IMR-90 (cell line): ENCODE results near the gene BCL11A. TPM values are rescaled to one million over a fixed set of nuclear protein-coding genes. Genes with fewer than 3 reads are reported as not detected.

Source experiments
- ATAC-seq: fragments of 200-7000 bp; cut with Tn5 transposase; 2 replicates; pipeline ENCODE4 v1.9.1; 2020; ENCODE audit warnings: low read depth, mild to moderate bottlenecking, moderate library complexity
- BruUV-seq: library from RNA; stranded (reverse); fragments of 400-500 nt; replicated peaks from 2 replicates; lab custom pipeline; 2021; lab: Mats Ljungman, UMichigan
- CTCF ChIA-PET: fragments of 300-600 bp; formaldehyde crosslinking; extraction: SDS; loops from one replicate; lab custom pipeline; 2021; ENCODE audit warnings: antibody characterized with exemption; lab: Yijun Ruan, JAX
- POLR2A ChIA-PET: fragments of 300-600 bp; sonication (Branson Sonifier 250); formaldehyde crosslinking; loops from one replicate; lab custom pipeline; 2022; ENCODE audit warnings: antibody characterized with exemption; ENCODE audit not compliant: unreplicated experiment; lab: Charles Lee
- DNase-seq: peaks from one replicate; pipeline ENCODE4 v3.0.0; 2013
- H2AFZ ChIP-seq: replicated peaks from 2 replicates; pipeline ENCODE3; 2013; ENCODE audit warnings: low read length, mild to moderate bottlenecking; ENCODE audit not compliant: poor library complexity
- H2AK5ac ChIP-seq: 2 replicates; pipeline ENCODE4 v1.6.1; 2013; ENCODE audit warnings: low read depth, low read length, inconsistent platforms
- H2AK9ac ChIP-seq: replicated peaks from 2 replicates; pipeline ENCODE3; 2013; ENCODE audit warnings: mild to moderate bottlenecking, low read depth, low read length, moderate library complexity; ENCODE audit not compliant: poor library complexity
- H2BK120ac ChIP-seq: 2 replicates; pipeline ENCODE4 v1.6.1; 2013; ENCODE audit warnings: low read depth, low read length, inconsistent platforms
- H2BK15ac ChIP-seq: 3 replicates; pipeline ENCODE4 v1.6.1; 2013; ENCODE audit warnings: low read depth, low read length, inconsistent platforms
- H2BK20ac ChIP-seq: 2 replicates; pipeline ENCODE4 v1.6.1; 2013; ENCODE audit warnings: low read depth, mild to moderate bottlenecking, inconsistent platforms, low read length, moderate library complexity
- H2BK5ac ChIP-seq: 2 replicates; pipeline ENCODE4 v1.6.1; 2013; ENCODE audit warnings: mild to moderate bottlenecking, low read depth, low read length, inconsistent platforms; ENCODE audit not compliant: poor library complexity, severe bottlenecking
- H3K14ac ChIP-seq: replicated peaks from 2 replicates; pipeline ENCODE4 v1.6.1; 2013; ENCODE audit warnings: low read depth, low read length, inconsistent platforms
- H3K18ac ChIP-seq: 2 replicates; pipeline ENCODE4 v1.6.1; 2013; ENCODE audit warnings: low read depth, low read length, control low read depth
- H3K23ac ChIP-seq: 2 replicates; pipeline ENCODE4 v1.6.1; 2013; ENCODE audit warnings: low read depth, low read length, inconsistent platforms
- H3K27ac ChIP-seq: 2 replicates; pipeline ENCODE4 v1.5.1; 2013; ENCODE audit warnings: mild to moderate bottlenecking, control low read depth, low read length; ENCODE audit not compliant: insufficient read depth
- H3K27me3 ChIP-seq: 2 replicates; pipeline ENCODE4 v1.6.1; 2013; ENCODE audit warnings: low read length; ENCODE audit not compliant: control insufficient read depth, insufficient read depth
- H3K36me3 ChIP-seq: 2 replicates; pipeline ENCODE4 v1.6.1; 2013; ENCODE audit warnings: low read length, mixed read lengths; ENCODE audit not compliant: control insufficient read depth, insufficient read depth
- H3K4ac ChIP-seq: 2 replicates; pipeline ENCODE4 v1.6.1; 2013; ENCODE audit warnings: low read depth, low read length, inconsistent platforms
- H3K4me1 ChIP-seq: 2 replicates; pipeline ENCODE4 v1.6.1; 2013; ENCODE audit warnings: low read length, mixed read lengths; ENCODE audit not compliant: control insufficient read depth, insufficient read depth
- H3K4me2 ChIP-seq: 2 replicates; pipeline ENCODE4 v1.6.1; 2013; ENCODE audit warnings: low read depth, mild to moderate bottlenecking, control low read depth, low read length, moderate library complexity
- H3K4me3 ChIP-seq: 2 replicates; pipeline ENCODE4 v1.5.1; 2013; ENCODE audit warnings: low read depth, mild to moderate bottlenecking, control low read depth, low read length, moderate library complexity; ENCODE audit not compliant: insufficient read depth
- H3K56ac ChIP-seq: 2 replicates; pipeline ENCODE4 v1.6.1; 2013; ENCODE audit warnings: low read length, inconsistent platforms; ENCODE audit not compliant: insufficient read depth; ENCODE audit errors: extremely low read depth
- H3K79me1 ChIP-seq, 2 experiments: 2 replicates each; pipeline ENCODE4 v1.6.1; 2013; ENCODE audit warnings: low read length in 2 of 2, inconsistent platforms in 1 of 2, low read depth in 1 of 2
- H3K9ac ChIP-seq: 2 replicates; pipeline ENCODE4 v1.6.1; 2013; ENCODE audit warnings: low read depth, low read length, control low read depth
- H3K9me1 ChIP-seq: 2 replicates; pipeline ENCODE4 v1.6.1; 2013; ENCODE audit warnings: low read length, inconsistent platforms; ENCODE audit not compliant: insufficient read depth
- H3K9me3 ChIP-seq: 2 replicates; pipeline ENCODE4 v1.6.1; 2013; ENCODE audit warnings: low read length; ENCODE audit not compliant: control insufficient read depth, insufficient read depth
- H4K20me1 ChIP-seq: 2 replicates; pipeline ENCODE4 v1.6.1; 2013; ENCODE audit warnings: low read length, inconsistent platforms; ENCODE audit not compliant: insufficient read depth
- H4K5ac ChIP-seq: 2 replicates; pipeline ENCODE4 v1.6.1; 2013; ENCODE audit warnings: mild to moderate bottlenecking, low read depth, low read length, control low read depth
- H4K8ac ChIP-seq, 2 experiments: 2 replicates each; pipeline ENCODE4 v1.6.1; 2013; ENCODE audit warnings: low read depth in 2 of 2, low read length in 2 of 2, control low read depth in 1 of 2, inconsistent platforms in 1 of 2
- H4K91ac ChIP-seq: 2 replicates; pipeline ENCODE4 v1.6.1; 2013; ENCODE audit warnings: low read depth, low read length, inconsistent platforms; ENCODE audit not compliant: insufficient read depth
- MAFK ChIP-seq: IDR thresholded peaks from 2 replicates; pipeline ENCODE4 v1.6.1; 2012; ENCODE audit warnings: low read depth, low read length, improper control_type of control experiment
- MAZ ChIP-seq: IDR thresholded peaks from 2 replicates; pipeline ENCODE4 v1.6.1; 2012; ENCODE audit warnings: low read depth, mild to moderate bottlenecking, low read length, improper control_type of control experiment, moderate library complexity, borderline replicate concordance
- RFX5 ChIP-seq: IDR thresholded peaks from 2 replicates; pipeline ENCODE4 v1.8.0; 2012; ENCODE audit warnings: low read depth, mild to moderate bottlenecking, low read length, moderate library complexity
- SMC3 ChIP-seq: fragments of 150-350 bp; IDR thresholded peaks from 2 replicates; pipeline ENCODE4 v1.6.1; 2016; ENCODE audit warnings: low read depth, mild to moderate bottlenecking, antibody characterized with exemption, low read length, moderate library complexity
- WGBS, 2 experiments: methylation state at CpG; one replicate each; pipeline versions ENCODE4 v1.1.5 to v1.1.7; 2013; ENCODE audit warnings: missing lambda C conversion rate in 2 of 2; ENCODE audit not compliant: insufficient read length in 1 of 2; ENCODE audit errors: extremely low coverage in 2 of 2; 5-methylcytosine and 5-hydroxymethylcytosine counted together
- dilution Hi-C: fragments of 300-500 bp; cut with HindIII; formaldehyde crosslinking; loops from one replicate; pipeline ENCODE4 v1.14.3; 2018; ENCODE audit warnings: low sequenced_read_pairs; ENCODE audit not compliant: unreplicated experiment
- in situ Hi-C: fragments of 300-500 bp; cut with MboI; formaldehyde crosslinking; loops from 3 replicates; pipeline ENCODE4 v1.14.3; 2019; ENCODE audit warnings: low sequenced_read_pairs, inconsistent platforms, mixed read lengths
- intact Hi-C: fragments of 100-400 bp; cut with micrococcal nuclease; formaldehyde crosslinking; loops from 2 replicates; pipeline ENCODE4 v1.10.0; 2022
- polyA plus RNA-seq, 3 experiments: library from polyadenylated mRNA; depleted of rRNA; stranded (reverse); fragments of >200 nt; gene quantifications; 2 replicates each; pipeline ENCODE4 v1.2.3, GENCODE V29; 2012; ENCODE audit warnings: low replicate concordance in 1 of 3
- total RNA-seq: library from RNA; depleted of rRNA; stranded (reverse); fragments of >200 nt; gene quantifications from 2 replicates; pipeline ENCODE4 v1.2.3, GENCODE V29; 2012
- TF ChIP-seq, protein P1 (sequence below): fragments of 150-350 bp; IDR thresholded peaks from 2 replicates; pipeline ENCODE4 v1.6.1; 2016; ENCODE audit warnings: low read depth, mild to moderate bottlenecking, low read length, moderate library complexity, borderline replicate concordance

BCL11A gene
- total and polyA plus RNA-seq, 2 of the 4 experiments (the other 2 are of a cell fraction), result 1.0 to 1.1 TPM

GRCh38 chr2:60432035-60432601 lies 121.3 kb downstream of the BCL11A start:
- H3K9me1 ChIP-seq, result no peaks in the 10 kb centered on the region
- in situ Hi-C loops (no loop called here), intact Hi-C loops (no loop called here), dilution Hi-C loops (no loop called here)
- H2AFZ ChIP-seq, result no peak overlapping the region
- H4K8ac ChIP-seq, result no peak overlapping the region
- H4K20me1 ChIP-seq, result no peaks in the 10 kb centered on the region
- H3K4me1 ChIP-seq, result no peaks in the 10 kb centered on the region
- H4K5ac ChIP-seq, result no peak overlapping the region
- no peaks in the 10 kb centered on the region for H3K79me1 ChIP-seq
- H3K56ac ChIP-seq, result no peak overlapping the region
- H4K91ac ChIP-seq, result no peak overlapping the region
- no peak overlapping the region for H3K4ac ChIP-seq
- H3K9ac ChIP-seq, result no peak overlapping the region
- WGBS, 2 experiments, result 75% methylated on average over 2 of the region's 8 CpGs; no CpG with 5 or more reads in 1 of the 2 experiments
- ChIA-PET POLR2A (no interaction called here), CTCF (no interaction called here)
- no peak overlapping the region for H2BK15ac ChIP-seq
- H3K27me3 ChIP-seq, result no peaks in the 10 kb centered on the region
- no peak for ATAC-seq
- H2BK5ac ChIP-seq, result no peak overlapping the region
- H3K36me3 ChIP-seq, result no peaks in the 10 kb centered on the region
- H2BK20ac ChIP-seq, result no peak overlapping the region
- TF ChIP-seq, protein P1, sequence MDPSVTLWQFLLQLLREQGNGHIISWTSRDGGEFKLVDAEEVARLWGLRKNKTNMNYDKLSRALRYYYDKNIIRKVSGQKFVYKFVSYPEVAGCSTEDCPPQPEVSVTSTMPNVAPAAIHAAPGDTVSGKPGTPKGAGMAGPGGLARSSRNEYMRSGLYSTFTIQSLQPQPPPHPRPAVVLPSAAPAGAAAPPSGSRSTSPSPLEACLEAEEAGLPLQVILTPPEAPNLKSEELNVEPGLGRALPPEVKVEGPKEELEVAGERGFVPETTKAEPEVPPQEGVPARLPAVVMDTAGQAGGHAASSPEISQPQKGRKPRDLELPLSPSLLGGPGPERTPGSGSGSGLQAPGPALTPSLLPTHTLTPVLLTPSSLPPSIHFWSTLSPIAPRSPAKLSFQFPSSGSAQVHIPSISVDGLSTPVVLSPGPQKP, result no peak
- TF ChIP-seq MAFK, result no peak
- no peak for TF ChIP-seq MAZ
- no peak for TF ChIP-seq RFX5
- TF ChIP-seq SMC3, result no peak
- no peak for DNase-seq
- no peak overlapping the region for H2AK5ac ChIP-seq
- H3K23ac ChIP-seq, result no peak overlapping the region
- H3K27ac ChIP-seq, result no peak overlapping the region
- H2BK120ac ChIP-seq, result no peak overlapping the region
- H3K14ac ChIP-seq, result no peak overlapping the region
- H3K4me3 ChIP-seq, result no peak overlapping the region
- H3K4me2 ChIP-seq, result no peak overlapping the region
- no peaks in the 10 kb centered on the region for H3K9me3 ChIP-seq
- BruUV-seq, result no TSS peak
- H2AK9ac ChIP-seq, result no peak overlapping the region
- no peak overlapping the region for H3K18ac ChIP-seq
